Measurements from ENCODE around the gene GRM5.
"Not testable (repeated sequence)": the region's sequence is repeated elsewhere in the genome, so short reads cannot be mapped to it uniquely, and the experiment has no call there.

The GRM5 gene

DNA sequence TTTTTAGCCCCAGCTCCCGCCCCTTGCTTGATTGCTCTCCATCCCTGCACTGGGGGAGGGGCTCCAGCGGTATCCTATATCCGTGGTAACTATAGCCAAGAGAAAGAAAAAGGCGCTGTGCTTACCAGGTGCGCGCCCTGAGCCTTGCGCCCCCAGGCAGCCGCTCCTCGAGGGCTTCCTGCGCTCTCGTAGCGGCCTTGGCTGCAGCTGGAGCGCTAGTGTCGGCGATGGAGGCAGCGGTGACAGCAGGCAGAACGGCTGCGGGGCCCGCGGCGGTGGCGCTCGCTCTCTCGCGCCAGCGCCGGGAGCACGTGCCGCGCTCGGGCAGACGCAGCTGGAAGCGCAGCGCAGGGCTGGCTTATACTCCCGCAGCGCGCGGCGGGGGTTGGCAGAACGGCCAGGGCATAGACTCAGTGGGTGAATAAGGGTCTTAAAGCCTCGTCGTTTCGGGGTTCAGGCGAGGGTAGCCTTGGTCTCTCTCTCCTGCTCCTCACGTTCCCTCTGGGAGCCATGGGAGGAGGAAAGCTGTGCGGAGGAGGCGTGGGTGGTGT lies at the start of gene GRM5:
Gene GRM5 (minus strand): TSS at position 332 of the 551 bp plus-strand sequence. CDS start 18,110 bp downstream, outside the sequence.
- not testable (repeated sequence) for H3K4me1 ChIP-seq (ENCODE audit: control insufficient read depth in 1 of 2, insufficient read depth in 2 of 2, low read length in 2 of 2); H3K27ac ChIP-seq (ENCODE audit: low read depth, low read length); H3K4me3 ChIP-seq (ENCODE audit: low read depth in 1 of 2, low read length in 2 of 2); H3K9me3 ChIP-seq (ENCODE audit: control insufficient read depth in 1 of 2, low read length in 2 of 2); H3K27me3 ChIP-seq (ENCODE audit: control insufficient read depth in 1 of 2, insufficient read depth in 2 of 2, low read length in 2 of 2); H3K36me3 ChIP-seq (ENCODE audit: control insufficient read depth in 1 of 2, insufficient read depth in 2 of 2, low read length in 2 of 2); H3K9ac ChIP-seq (ENCODE audit: low read depth in 1 of 2, low read length in 2 of 2)

DNA sequence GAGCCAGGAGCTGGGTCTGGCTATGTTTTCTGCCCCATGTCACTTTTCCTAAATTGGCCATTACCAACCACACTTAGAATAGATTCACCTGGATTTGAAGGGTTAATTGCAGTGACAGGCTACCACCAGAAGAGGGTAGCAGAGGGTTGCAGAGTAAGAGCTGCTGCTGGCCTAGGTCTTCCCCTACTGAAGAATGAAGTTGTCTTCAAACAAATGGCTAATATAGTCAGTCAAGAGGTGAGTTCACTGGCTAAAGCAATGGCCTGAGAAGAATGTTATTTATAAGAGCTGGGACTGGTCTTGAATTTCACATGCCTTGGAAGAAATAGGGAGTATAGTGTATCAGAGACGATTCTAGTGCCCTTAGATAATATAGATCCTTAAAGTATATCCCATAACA lies 32.2 kb upstream of the GRM5 start:
- not testable (repeated sequence) for H3K9me3 ChIP-seq (ENCODE audit: control insufficient read depth in 1 of 2, low read length in 2 of 2); H3K4me3 ChIP-seq (ENCODE audit: low read depth in 1 of 2, low read length in 2 of 2); H3K27me3 ChIP-seq (ENCODE audit: control insufficient read depth in 1 of 2, insufficient read depth in 2 of 2, low read length in 2 of 2); H3K4me1 ChIP-seq (ENCODE audit: control insufficient read depth in 1 of 2, insufficient read depth in 2 of 2, low read length in 2 of 2); H3K9ac ChIP-seq (ENCODE audit: low read depth in 1 of 2, low read length in 2 of 2); H3K36me3 ChIP-seq (ENCODE audit: control insufficient read depth in 1 of 2, insufficient read depth in 2 of 2, low read length in 2 of 2); H3K27ac ChIP-seq (ENCODE audit: low read depth, low read length)

DNA sequence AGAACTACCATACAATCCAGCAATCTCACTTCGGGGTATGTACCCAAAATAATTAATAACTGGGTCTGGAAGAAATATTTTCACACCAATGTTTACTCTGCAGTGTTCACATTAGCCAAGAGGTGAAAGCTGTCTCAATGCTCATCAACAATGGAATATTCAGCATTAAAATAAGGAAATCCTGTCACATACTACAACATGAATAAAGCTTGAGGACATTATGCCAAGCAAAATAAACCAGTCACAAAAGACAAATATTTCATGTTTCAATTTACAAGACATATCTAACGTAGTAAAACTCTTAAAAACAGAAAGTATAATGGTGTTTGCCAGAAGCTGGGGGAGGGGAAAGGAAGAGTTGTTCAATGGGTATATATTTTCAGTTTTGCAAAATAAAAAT lies 28.0 kb upstream of the GRM5 start:
- H3K9ac ChIP-seq (ENCODE audit: low read depth in 1 of 2, low read length in 2 of 2); H3K4me3 ChIP-seq (ENCODE audit: low read depth in 1 of 2, low read length in 2 of 2); H3K27me3 ChIP-seq (ENCODE audit: control insufficient read depth in 1 of 2, insufficient read depth in 2 of 2, low read length in 2 of 2); H3K4me1 ChIP-seq (ENCODE audit: control insufficient read depth in 1 of 2, insufficient read depth in 2 of 2, low read length in 2 of 2); H3K27ac ChIP-seq (ENCODE audit: low read depth, low read length); H3K9me3 ChIP-seq (ENCODE audit: control insufficient read depth in 1 of 2, low read length in 2 of 2); H3K36me3 ChIP-seq (ENCODE audit: control insufficient read depth in 1 of 2, insufficient read depth in 2 of 2, low read length in 2 of 2): not testable (repeated sequence)

DNA sequence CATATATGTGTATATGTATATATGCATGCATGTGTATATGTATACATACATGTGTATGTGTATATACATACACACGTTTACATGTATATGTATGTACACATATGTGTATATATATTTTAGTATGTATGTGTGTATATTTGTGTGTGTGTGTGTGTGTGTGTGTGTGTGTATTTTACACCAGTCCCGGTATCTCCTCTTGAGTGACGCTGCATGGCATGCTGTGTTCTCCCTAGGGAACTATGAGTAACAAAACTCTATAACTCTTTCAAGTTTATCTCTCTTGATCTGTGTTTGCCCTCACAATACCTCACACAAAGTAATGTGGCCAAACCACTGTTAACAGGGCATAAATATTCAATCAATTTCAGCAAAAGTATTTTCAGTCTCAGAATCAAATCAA lies 19.2 kb upstream of the GRM5 start:
- not testable (repeated sequence) for H3K4me3 ChIP-seq (ENCODE audit: low read depth in 1 of 2, low read length in 2 of 2); H3K9me3 ChIP-seq (ENCODE audit: control insufficient read depth in 1 of 2, low read length in 2 of 2); H3K27me3 ChIP-seq (ENCODE audit: control insufficient read depth in 1 of 2, insufficient read depth in 2 of 2, low read length in 2 of 2); H3K36me3 ChIP-seq (ENCODE audit: control insufficient read depth in 1 of 2, insufficient read depth in 2 of 2, low read length in 2 of 2); H3K9ac ChIP-seq (ENCODE audit: low read depth in 1 of 2, low read length in 2 of 2); H3K27ac ChIP-seq (ENCODE audit: low read depth, low read length); H3K4me1 ChIP-seq (ENCODE audit: control insufficient read depth in 1 of 2, insufficient read depth in 2 of 2, low read length in 2 of 2)

DNA sequence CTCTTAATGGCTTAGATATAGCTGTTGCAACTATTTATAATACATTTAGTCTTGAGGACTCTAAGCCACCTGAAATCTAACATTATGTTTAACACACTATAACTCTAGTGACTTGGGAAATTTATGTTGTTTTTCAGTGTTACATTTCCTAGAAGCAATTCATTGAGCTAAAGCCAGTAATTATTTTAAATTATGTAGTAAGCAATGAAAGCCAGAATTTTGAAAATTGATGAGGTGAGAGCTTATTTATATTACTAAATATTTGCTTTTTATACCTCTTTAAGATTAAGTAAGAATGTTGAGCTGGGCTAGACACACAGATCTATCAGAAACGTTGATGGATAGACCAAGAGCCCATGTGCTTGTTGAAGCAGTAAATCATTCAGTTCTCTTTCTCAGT lies 5.1 kb upstream of the GRM5 start:
- not testable (repeated sequence) for H3K36me3 ChIP-seq (ENCODE audit: control insufficient read depth in 1 of 2, insufficient read depth in 2 of 2, low read length in 2 of 2); H3K4me3 ChIP-seq (ENCODE audit: low read depth in 1 of 2, low read length in 2 of 2); H3K27me3 ChIP-seq (ENCODE audit: control insufficient read depth in 1 of 2, insufficient read depth in 2 of 2, low read length in 2 of 2); H3K4me1 ChIP-seq (ENCODE audit: control insufficient read depth in 1 of 2, insufficient read depth in 2 of 2, low read length in 2 of 2); H3K9ac ChIP-seq (ENCODE audit: low read depth in 1 of 2, low read length in 2 of 2); H3K9me3 ChIP-seq (ENCODE audit: control insufficient read depth in 1 of 2, low read length in 2 of 2); H3K27ac ChIP-seq (ENCODE audit: low read depth, low read length)

DNA sequence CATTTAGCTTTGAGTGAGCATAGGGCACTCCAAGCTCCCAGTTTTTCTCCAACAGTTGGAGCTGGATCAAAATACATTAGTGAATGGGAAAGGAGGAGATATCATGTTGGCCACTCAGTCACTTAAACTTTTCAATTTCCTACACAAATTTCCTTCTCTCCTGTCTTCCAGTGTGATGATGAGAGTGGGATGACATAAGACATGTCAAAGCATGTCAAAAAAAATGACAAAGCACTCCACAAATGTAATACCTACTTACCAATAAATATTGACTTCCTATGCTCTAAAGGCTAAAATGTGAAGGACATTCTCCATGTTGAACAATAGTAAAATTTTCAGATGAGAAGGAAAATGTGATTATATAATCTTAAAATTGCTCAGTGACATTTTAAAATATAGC lies 1.5 kb upstream of the GRM5 start:
- Histone ChIP-seq H3K27me3 (ENCODE audit: control insufficient read depth in 1 of 2, insufficient read depth in 2 of 2, low read length in 2 of 2) (peaks cover 0 to 3% of the 10 kb centered on the region in 2 donors), H3K4me1 (ENCODE audit: control insufficient read depth in 1 of 2, insufficient read depth in 2 of 2, low read length in 2 of 2) (no peaks in the 10 kb centered on the region), H3K9ac (ENCODE audit: low read depth in 1 of 2, low read length in 2 of 2) (no peak overlapping the region), H3K36me3 (ENCODE audit: control insufficient read depth in 1 of 2, insufficient read depth in 2 of 2, low read length in 2 of 2) (no peaks in the 10 kb centered on the region), H3K9me3 (ENCODE audit: control insufficient read depth in 1 of 2, low read length in 2 of 2) (no peaks in the 10 kb centered on the region), H3K4me3 (ENCODE audit: low read depth in 1 of 2, low read length in 2 of 2) (no peak overlapping the region), H3K27ac (ENCODE audit: low read depth, low read length) (no peak overlapping the region)

DNA sequence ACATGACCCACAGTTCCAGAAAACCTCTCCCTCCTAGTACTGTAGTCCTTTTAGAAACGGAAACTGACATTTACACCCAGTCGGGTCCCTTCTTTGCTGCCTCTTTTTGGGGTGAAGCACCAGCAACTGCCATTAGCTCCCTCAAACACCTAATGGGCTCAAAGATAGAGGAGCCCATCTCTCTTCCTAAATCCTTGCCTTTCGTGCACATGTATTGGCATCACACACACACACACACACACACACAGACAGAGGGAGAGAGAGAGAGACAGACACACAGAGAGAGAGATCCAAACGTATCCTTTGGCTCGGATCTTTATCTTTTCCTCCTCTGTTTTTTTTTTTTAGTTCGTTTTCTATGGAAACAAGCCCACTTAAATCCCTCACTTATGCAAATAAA lies 716 bp downstream of the GRM5 start:
- no peaks in the 10 kb centered on the region for H3K9me3 ChIP-seq (ENCODE audit: control insufficient read depth in 1 of 2, low read length in 2 of 2)
- H3K27me3 ChIP-seq (ENCODE audit: control insufficient read depth in 1 of 2, insufficient read depth in 2 of 2, low read length in 2 of 2): peaks cover 0 to 3% of the 10 kb centered on the region in 2 donors
- H3K9ac ChIP-seq (ENCODE audit: low read depth in 1 of 2, low read length in 2 of 2): no peak overlapping the region
- no peak overlapping the region for H3K4me3 ChIP-seq (ENCODE audit: low read depth in 1 of 2, low read length in 2 of 2)
- no peaks in the 10 kb centered on the region for H3K4me1 ChIP-seq (ENCODE audit: control insufficient read depth in 1 of 2, insufficient read depth in 2 of 2, low read length in 2 of 2)
- no peaks in the 10 kb centered on the region for H3K36me3 ChIP-seq (ENCODE audit: control insufficient read depth in 1 of 2, insufficient read depth in 2 of 2, low read length in 2 of 2)
- no peak overlapping the region for H3K27ac ChIP-seq (ENCODE audit: low read depth, low read length)

DNA sequence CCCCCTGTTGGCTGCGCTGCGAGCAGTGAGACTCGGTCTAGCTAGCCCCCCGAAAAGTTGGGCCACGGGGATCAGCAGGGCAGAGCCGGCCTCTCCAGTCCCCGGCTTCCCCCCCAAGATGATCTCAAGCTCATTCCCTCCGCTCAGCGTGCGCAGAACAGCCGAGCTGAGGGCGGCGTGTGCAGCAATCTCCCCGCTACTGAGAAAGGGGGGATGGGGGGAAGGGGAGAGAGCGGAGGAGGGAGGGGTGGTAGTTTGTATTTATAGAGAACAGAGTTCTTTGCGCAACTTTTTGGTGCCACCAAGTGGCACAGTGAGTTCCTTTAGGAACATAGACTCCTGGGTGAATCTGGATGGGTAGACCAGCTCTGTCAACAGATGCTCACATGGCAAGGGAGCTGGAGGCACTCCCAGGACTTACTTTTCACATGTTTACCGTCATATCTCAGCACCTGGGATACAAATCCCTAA lies 2.3 kb downstream of the GRM5 start:
- H3K4me3 ChIP-seq (ENCODE audit: low read depth in 1 of 2, low read length in 2 of 2); H3K27me3 ChIP-seq (ENCODE audit: control insufficient read depth in 1 of 2, insufficient read depth in 2 of 2, low read length in 2 of 2); H3K36me3 ChIP-seq (ENCODE audit: control insufficient read depth in 1 of 2, insufficient read depth in 2 of 2, low read length in 2 of 2); H3K27ac ChIP-seq (ENCODE audit: low read depth, low read length); H3K9ac ChIP-seq (ENCODE audit: low read depth in 1 of 2, low read length in 2 of 2); H3K9me3 ChIP-seq (ENCODE audit: control insufficient read depth in 1 of 2, low read length in 2 of 2); H3K4me1 ChIP-seq (ENCODE audit: control insufficient read depth in 1 of 2, insufficient read depth in 2 of 2, low read length in 2 of 2): not testable (repeated sequence)

DNA sequence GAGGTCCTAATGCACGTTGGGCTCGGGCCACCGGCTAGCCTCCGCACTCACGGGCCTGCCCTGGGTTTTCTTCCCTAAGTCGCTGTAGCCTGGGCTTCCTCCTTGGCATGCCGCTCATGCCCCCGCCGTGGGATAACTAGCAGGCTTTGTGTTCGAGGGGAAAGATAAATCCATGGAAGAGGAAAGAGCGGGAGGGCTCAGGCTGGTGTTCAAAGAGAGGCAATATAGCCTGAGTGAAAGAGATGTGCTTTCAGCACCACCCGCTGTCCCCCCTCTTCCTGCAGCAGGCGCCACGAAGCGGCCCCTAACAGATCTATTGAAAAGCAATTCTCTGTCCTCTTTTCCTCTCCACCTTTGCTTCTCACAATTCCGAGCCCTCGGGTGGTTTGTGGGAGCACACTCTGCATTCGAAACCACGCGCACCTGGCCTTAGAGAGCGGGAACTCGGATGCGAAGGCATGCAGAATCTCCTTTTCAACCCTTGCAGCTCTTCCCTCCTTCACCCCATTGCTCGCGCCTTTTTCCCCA lies 2.9 kb downstream of the GRM5 start:
- not testable (repeated sequence) for H3K27ac ChIP-seq (ENCODE audit: low read depth, low read length); H3K9me3 ChIP-seq (ENCODE audit: control insufficient read depth in 1 of 2, low read length in 2 of 2); H3K27me3 ChIP-seq (ENCODE audit: control insufficient read depth in 1 of 2, insufficient read depth in 2 of 2, low read length in 2 of 2); H3K36me3 ChIP-seq (ENCODE audit: control insufficient read depth in 1 of 2, insufficient read depth in 2 of 2, low read length in 2 of 2); H3K4me1 ChIP-seq (ENCODE audit: control insufficient read depth in 1 of 2, insufficient read depth in 2 of 2, low read length in 2 of 2); H3K9ac ChIP-seq (ENCODE audit: low read depth in 1 of 2, low read length in 2 of 2); H3K4me3 ChIP-seq (ENCODE audit: low read depth in 1 of 2, low read length in 2 of 2)

DNA sequence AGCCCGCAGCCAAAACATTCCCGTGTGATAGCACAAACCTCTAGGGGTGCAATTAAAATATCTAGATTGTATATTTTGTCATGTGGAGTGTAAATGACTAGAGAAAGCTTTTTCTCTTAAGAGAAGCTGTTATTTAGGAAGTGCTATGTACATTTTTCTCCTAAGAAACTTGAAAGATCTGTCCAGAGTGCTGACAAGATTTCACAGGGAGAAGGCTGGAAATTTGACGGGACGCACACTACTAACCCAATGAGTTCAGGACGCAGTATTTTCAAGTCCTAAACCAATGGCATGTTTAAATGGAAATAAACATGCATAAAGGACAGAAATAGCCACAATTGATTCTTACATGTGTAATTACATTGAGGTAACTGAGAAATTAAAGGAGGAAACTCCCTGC lies 3.9 kb downstream of the GRM5 start:
- H3K27me3 ChIP-seq (ENCODE audit: control insufficient read depth in 1 of 2, insufficient read depth in 2 of 2, low read length in 2 of 2); H3K4me1 ChIP-seq (ENCODE audit: control insufficient read depth in 1 of 2, insufficient read depth in 2 of 2, low read length in 2 of 2); H3K27ac ChIP-seq (ENCODE audit: low read depth, low read length); H3K36me3 ChIP-seq (ENCODE audit: control insufficient read depth in 1 of 2, insufficient read depth in 2 of 2, low read length in 2 of 2); H3K4me3 ChIP-seq (ENCODE audit: low read depth in 1 of 2, low read length in 2 of 2); H3K9ac ChIP-seq (ENCODE audit: low read depth in 1 of 2, low read length in 2 of 2); H3K9me3 ChIP-seq (ENCODE audit: control insufficient read depth in 1 of 2, low read length in 2 of 2): not testable (repeated sequence)

DNA sequence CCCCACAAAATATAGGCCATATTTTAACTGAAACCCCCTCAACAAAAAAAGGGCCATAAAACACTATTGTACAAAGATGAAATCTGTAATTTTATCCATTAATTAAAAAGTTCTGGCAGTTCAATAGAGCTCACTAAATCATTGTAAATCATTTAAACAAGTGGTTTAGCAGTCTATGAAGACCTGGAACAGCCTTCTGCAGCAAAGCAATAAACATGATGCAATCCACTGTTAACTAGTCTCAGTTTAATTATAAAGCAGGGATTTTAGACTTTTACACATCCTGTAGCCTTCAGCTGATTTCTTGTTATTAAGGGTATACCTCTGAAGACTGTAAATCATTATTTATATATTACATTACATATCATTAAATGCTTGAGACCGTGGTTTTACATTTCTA lies 8.4 kb downstream of the GRM5 start:
- not testable (repeated sequence) for H3K27ac ChIP-seq (ENCODE audit: low read depth, low read length); H3K9me3 ChIP-seq (ENCODE audit: control insufficient read depth in 1 of 2, low read length in 2 of 2); H3K4me3 ChIP-seq (ENCODE audit: low read depth in 1 of 2, low read length in 2 of 2); H3K4me1 ChIP-seq (ENCODE audit: control insufficient read depth in 1 of 2, insufficient read depth in 2 of 2, low read length in 2 of 2); H3K9ac ChIP-seq (ENCODE audit: low read depth in 1 of 2, low read length in 2 of 2); H3K36me3 ChIP-seq (ENCODE audit: control insufficient read depth in 1 of 2, insufficient read depth in 2 of 2, low read length in 2 of 2); H3K27me3 ChIP-seq (ENCODE audit: control insufficient read depth in 1 of 2, insufficient read depth in 2 of 2, low read length in 2 of 2)

Data from duodenal mucosa (tissue), 2 donors.